CD4-positive, alpha-beta T cell treated with Interleukin-12 subunit alpha and Interleukin-12 subunit beta, for 1 hour (primary cell): ENCODE data around the gene FAM83F.
"Not testable (repeated sequence)": the region's sequence is repeated elsewhere in the genome, so short reads cannot be mapped to it uniquely, and the experiment has no call there.

ENCODE experiments used
- DNase-seq: peaks from one replicate; pipeline ENCODE4 v3.0.0-alpha.2; 2020

Gene FAM83F

DNA sequence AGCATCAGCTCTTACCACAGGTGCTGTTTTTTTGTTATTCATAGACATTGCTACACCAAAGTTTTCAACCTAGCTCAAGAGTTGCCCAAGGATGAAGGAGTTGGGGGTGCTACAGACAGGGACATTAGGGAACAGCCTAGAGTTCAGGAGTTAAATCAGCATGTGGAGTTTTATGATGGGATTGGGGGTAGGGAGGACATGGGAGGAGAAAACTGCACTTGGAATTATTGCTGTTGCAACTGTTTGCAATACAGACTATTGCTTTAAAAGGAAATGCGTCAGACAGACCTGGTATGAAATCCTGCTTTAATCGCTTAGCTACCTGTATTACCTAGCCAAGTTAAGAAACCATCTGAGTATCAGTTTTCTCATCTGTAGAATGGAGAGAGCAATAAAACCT lies 28.3 kb upstream of the FAM83F start:
- DNase-seq = no peak

DNA sequence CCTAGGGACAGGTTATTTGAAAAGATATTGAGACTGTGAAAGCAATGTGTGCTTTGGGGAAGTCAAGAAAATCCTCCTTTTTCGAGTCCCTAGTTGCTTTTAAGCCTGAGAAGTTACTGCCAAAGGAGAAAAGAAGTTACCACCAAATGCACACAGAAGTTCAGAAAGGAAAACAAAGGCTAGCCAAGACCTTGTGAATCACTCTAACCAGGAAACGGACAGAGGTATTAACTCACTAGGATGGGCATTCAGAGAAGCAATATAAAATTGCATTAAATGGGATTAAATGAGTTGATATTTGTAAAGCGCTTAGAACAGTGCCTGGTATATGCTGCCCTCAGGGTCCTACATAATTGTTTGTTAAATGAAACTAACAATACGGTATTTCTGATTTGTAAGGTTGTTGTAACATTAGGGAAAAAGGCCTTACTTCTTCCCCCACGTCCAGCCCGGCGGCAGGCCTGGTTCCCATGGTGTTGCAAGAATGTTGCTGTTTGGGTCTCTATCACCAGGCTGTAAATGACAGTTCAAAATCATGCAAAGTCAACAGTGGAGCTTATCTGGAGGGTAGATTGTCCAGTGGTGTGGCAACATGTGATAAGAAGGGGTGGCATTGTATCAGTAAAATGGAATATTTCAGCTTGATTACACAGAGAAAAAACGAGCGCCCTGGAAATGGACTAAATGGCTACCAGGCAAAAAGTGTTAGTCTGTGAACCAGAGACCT lies 27.5 kb upstream of the FAM83F start:
- no peak for DNase-seq

DNA sequence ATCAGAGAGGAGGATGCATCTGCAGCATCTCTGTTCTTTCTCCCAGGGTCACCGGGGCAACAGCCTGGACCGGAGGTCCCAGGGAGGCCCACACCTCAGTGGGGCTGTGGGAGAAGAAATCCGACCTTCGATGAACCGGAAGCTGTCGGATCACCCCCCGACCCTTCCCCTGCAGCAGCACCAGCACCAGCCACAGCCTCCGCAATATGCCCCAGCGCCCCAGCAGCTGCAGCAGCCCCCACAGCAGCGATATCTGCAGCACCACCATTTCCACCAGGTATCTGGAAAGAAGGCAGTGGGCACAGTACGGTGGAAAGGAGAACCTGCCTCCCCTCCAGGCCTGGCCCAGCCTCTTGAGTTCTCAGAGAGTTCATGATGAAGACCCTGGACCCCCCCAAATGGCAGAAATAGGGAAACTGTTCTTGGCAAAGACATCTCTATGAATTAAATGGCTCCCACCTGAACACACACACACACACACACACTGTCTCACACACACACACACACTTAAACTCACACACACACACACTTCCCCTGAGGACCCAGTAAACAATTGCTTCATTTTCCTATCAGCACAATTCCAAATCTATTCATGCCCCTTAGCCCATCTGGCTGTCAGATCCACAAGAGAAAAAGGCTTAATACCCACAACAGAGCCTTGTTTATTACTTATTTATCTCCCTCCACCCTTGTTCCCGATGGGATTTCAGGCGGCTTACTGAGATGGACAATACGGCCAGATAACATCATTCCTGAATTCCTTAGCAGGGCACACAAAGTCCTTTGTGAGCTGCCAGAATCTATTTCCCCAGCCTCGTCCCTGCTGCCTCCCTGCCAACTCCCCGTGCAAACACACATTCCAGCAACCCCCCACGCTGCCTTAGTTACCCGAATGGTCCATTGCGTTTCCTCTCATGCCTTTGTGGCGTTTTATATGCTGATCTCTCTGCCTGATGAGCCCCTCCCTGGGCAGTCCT lies 26.5 kb upstream of the FAM83F start:
- DNase-seq = no peak

DNA sequence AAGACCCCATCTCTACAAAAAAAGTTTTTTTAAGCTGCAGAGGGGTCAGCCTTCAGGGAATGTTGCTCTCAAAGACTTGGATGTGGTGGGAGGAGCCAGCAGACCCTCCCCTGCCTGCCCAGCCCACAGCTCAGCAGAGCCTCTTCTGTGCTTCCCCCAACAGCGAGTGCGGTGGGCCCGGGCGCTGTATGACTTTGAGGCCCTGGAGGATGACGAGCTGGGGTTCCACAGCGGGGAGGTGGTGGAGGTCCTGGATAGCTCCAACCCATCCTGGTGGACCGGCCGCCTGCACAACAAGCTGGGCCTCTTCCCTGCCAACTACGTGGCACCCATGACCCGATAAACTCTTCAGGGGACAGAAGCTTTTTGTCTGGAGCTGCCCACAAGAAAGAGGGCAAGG lies 24.0 kb upstream of the FAM83F start:
- no peak for DNase-seq

DNA sequence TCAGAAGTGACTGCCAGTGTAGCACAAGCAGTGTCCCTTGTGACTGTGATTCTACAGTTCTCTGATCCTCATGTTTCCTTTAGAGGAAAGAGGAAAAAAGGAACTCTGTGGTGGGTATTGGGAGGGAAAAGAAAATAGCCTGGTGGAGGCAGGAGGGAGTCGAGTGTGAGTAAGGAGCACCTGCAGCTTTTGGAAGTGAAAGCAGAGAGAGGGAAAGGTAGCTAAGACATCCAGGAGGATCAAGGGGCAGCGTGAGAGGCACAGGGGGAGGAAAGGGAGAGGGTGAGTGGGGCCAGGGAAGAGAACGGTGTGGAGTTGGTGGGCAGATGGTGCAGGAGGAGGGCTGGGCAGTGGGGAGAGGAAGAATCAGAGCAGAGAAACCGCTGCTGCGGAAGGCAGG lies 22.1 kb upstream of the FAM83F start:
- no peak for DNase-seq

DNA sequence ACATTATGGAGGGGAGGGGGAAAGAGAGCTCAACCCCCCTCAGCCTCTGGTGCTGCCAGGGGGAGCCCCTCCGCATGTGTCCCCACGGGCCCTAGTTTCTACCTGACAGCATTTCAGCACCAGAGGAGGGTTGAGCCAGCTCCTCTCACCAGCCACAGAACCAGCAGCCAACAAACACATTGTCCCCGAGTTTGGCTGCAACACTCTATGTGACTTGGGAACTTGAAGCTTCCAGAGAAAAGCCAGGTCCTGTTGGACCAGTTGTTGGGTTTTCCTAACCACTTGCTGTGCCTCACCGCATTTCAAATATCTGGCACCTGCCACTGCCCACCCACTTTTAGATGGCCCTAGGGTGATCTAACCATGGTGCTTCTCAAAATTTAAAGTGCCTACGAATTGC lies 21.1 kb upstream of the FAM83F start:
- no peak for DNase-seq

DNA sequence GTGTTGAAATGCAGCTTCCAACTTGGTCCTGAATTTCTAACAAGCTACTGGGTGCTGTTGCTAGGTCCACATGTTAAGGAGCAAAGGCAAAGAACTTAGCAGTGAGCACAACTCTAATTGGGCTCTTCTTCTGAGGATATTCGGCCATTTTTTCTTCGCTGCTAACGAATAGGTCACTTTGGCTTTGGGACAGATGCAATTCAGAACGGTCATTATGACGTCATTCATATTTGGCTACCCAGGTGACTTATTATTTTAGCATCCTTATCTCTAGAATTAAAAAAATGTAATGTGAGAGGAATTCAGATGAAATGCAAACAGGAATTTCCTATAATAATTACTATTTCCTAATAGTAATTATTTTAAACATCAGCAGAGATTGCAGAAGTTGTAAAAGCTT lies 20.7 kb upstream of the FAM83F start:
- DNase-seq = no peak

DNA sequence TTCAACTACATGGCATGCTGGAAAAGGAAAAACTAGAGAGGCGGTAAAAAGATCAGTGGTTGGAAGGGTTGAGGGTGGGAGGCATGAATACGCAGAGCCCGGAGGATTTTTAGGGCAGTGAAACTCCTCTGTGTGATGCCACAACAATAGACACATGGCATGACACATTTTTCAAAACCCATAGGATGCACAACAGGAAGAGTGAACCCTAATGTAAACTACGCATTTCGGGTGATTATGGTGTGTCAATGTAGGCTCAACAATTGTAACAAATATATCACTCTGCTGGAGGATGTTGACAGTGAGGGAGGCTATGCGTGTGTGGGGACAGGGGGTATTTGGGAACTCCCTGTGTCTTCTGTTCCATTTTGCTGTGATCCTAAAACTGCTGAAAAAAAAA lies 15.7 kb upstream of the FAM83F start:
- DNase-seq = no peak

DNA sequence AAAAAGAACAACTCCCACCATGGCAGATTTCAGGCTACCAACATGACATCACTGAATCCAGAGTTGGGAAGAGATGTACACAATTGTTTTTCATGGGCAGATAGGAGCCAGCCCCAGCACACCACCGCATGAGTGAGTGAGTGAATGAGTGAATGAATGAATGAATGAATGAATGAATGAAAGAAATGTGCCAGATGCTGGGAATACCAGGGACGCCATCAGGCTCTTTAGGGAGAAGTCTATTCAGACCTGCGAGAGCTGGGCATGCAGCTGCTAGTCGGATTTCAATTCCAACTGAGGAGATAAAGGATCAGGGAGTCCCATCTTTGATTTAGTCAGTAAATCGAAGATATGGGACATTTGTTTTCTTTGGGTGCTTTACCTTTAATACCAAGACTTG lies 15.3 kb upstream of the FAM83F start:
- no peak for DNase-seq

DNA sequence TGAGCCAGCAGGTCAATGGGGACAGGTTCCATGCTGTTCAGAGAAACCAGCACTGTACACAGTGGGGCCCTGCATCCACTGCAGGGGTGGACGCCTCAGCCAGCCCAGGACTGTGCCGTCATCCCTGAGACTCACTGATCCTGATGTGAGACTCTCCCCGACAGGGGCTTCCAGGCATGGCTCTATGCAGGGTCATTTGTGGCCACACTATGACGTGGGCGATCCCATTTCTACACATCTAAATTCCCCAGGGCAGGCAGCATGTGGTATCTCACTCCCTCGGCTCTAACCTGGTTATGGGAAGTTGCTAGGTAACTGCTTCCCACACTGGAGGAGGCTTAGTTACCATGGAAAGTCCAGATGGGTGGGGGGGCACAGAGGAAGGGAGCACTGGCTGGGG lies 14.2 kb upstream of the FAM83F start:
- no peak for DNase-seq

DNA sequence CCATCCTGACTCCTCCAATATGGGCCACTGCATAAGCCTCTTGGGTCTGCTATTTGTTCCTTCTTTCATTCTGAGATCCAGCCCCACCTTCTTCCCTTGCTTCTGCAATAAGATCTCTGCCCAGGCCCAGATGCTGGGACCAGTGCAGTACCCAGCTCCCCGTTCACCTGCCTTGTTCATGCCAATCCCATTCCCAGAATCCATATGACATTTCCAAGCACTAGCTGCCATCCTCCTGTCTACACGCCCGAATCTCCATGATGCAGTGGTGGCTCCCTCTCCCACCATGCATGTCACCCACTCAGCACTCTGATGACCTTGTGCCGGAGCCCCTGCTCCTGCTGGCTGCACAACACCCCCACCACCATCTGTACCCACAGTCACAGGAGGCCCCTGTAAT lies 11.4 kb upstream of the FAM83F start:
- DNase-seq = no peak

DNA sequence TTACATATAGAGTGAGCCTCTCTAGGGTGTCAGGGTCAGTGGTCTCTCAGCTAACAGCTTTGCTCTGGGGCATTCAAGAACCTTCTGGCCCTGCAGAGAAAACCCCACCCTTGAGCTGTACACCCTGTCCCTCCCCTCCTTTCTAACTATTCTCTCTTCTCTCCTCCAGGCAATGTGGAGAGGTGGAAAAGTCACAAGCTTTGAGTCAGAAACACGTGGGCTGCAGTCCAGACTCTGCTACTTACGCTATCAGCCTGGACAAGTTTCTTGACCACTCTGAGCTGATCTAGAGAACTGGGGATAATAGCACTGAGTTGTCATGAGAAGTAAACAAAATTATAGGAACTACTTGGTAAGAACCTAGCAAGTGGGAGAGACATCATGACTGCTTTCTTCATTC lies 10.7 kb upstream of the FAM83F start:
- no peak for DNase-seq

DNA sequence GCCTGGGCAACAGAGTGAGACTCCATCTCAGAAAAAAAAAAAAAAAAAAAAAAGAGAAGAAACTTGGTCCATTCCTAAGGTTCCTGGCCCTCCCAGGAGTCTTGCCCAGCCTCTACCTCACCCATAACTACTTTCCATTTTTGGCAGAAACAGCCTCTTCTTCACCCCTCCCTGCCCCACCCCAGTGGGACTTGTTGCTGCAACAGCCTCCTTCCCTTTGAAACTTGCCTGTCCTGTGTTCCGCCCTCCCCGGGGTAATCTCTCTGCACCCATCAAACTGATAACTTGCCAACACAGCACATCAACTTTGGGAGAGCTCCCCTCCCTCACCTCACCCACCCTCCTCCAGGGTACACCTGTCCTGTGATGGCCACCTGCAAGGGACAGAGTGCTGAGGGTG lies 10.0 kb upstream of the FAM83F start:
- no peak for DNase-seq

DNA sequence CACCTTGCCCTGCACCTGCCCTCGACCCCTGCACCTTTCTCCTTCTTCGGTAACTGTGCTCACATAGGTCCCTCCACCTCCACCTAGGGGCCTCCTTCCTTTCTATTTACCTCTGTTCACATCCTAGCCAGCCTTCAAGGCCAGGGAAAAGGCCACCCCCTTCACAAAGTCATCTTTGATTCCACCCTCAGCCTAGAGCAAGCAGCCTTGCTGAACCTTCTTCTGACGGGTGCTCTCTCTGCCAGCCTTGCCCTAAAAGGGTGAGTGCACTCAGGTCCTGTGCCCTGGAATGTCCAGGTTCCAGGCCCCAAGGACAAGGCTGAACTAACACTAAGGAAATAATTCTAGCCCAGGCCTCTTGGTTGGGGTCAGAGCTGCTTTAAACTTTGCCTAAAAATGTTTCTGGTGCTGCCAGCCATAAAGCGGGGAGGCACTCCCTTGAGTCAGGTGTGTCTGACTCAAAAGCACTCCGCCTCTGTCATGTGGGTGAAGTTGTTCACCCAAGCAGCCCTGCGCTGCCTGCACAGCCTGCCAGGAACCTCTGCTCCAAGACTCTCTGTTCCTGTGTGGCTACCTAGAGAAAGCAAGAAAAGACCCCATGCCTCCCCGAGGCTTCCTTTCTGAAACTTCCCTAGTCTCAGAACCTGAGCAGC lies 9.2 kb upstream of the FAM83F start:
- no peak for DNase-seq

DNA sequence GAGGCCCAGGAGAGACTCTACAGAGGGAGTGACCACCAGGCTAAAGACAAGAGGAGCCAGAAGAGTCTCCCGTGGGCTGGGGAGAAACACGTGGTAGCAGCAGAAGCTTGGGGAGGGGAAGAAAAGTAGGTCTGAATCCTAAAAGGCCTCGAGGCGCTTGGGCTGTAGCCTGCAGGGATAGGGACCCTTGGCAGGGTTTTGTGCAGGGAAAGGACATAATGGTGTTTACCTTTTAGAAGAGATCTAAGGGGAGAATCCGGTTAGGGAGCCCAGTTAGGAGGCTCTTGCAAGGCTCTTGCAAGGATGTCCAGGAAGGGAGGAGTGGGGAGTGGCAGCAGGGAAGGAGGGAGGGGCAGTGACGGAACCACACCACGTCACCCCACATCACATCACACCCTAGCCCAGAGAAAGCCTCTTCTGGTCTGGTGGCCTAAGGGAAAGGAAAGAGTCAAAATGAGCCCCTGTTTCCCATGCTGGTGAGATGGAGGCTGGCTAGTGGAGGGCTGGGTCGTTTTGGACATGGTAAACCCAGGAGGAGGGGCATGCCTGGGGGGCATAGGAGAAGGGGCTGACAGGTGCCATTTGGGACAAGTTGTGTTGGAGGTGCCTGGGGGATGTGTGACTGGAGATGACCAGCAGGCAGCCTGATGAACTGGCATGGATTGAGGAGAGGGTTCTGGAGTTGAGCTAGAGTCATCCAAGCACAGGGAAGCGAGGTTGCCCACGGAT lies 6.2 kb upstream of the FAM83F start:
- no peak for DNase-seq

DNA sequence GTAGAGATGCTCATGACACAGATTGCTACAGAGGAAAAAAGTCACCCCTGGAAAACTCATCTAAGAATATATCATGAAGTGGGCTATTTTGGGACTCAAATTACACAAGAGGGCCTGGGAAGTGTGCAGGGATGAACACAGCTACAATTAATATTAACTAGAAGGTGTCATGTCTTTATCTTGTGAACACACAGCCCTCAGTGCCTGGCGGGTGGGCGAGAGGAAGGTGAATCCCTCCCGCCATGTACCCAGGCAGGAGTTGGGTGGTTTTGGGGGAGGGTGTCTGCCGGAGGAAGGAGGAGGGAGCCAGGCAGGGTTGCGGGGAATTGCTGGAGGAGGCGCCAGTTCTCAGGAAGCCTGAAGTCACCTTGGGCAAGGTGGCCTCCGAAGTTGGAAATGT lies 5.1 kb upstream of the FAM83F start:
- no peak for DNase-seq

DNA sequence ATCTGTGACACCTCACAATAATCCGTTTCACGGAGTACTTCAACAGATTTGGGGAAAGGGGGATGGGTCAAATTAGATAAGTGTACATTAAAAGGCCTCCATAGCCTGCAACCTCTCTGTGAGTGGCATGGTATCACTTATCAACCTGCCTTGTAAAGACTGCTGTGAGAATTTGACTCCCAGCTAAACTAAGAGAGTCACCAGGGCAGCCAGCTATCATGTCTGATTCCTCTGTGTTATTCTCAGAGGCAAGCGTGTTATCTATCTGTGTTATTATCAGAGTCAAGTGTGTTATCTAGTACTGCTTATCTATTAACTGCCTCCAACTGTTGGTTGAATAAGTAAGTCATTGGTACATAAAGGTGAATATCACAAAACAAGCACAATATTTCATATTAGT lies 4.1 kb upstream of the FAM83F start:
- DNase-seq = no peak

DNA sequence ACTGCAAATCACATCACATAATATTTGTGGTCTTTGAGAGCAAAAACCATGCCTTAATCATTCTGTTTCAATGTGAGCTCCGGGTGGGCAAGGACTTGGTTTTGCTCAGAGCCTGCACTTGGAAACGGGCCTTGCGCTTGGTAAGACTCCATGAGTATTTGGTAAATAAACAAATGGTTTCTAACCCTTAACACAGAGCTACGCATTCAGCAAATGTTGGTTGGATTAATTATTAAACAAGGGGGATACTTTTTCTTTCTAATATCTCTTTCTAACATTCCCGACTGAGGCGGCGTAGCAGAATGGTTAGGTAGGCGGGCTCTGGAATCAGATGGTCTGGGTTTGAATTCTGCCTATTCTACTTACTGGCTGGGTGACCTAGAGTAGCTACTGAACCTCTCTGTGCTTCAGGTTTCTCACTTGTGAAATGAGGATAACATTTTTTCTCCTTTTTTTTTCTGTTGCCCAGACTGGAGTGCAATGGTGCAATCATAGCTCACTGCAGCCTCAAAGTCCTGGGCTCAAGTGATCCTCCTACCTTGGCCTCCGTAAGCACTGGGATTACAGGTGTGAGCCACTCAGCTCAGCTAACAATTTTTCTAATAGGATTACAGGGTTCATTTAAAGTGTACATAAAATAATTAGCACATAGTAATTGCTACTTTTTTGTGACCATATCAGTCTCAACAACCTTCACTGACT lies 3.4 kb upstream of the FAM83F start:
- DNase-seq = no peak

DNA sequence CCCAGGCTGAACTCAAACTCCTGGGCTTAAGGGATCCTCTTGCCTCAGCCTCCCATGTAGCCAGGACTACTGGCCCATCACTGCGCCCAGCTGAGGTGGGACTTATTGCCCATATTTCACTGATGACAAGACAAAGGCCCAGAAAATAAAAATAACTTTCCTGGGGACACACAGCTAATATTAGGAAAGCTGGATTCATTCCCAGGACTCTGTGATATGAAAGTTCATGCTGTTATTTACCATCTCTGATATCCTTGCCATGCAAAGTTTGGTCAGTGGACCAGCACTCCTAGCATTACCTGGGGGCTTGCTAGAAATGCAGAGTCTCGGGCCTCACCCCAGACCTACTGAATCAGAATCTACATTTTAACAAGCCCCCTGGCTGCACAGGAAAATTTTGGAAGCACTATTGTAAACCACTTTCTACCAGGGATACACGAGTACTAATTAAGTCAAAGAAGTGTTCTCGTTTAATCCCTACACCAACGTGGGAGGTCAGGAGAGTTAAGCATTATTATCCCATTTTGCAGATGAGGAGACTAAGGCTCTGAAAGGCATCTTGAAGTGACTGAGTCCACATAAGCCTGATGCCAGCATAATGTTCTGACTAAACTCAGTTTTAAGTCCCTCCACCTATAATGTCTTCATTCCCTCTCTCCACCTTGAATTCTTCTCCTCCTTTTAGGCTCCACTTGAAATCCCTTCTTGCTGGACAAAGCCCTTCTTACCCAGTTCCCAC lies 2.5 kb upstream of the FAM83F start:
- DNase-seq = no peak

DNA sequence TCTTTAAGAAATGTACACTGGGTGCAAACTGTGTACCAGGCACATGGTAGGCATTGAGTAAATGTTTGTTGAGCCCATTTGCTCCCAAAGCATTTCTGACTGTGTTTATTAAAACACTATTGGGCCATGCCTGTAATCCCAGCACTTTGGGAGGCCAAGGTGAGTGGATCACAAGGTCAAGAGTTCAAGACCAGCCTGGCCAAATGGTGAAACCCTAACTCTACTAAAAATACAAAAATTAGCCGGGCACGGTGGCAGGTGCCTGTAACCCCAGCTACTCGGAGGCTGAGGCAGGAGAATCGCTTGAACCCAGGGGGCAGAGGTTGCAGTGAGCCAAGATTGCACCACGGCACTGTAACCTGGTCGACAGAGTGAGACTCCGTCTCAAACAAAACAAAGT lies 1.9 kb upstream of the FAM83F start:
- DNase-seq = not testable (repeated sequence)

DNA sequence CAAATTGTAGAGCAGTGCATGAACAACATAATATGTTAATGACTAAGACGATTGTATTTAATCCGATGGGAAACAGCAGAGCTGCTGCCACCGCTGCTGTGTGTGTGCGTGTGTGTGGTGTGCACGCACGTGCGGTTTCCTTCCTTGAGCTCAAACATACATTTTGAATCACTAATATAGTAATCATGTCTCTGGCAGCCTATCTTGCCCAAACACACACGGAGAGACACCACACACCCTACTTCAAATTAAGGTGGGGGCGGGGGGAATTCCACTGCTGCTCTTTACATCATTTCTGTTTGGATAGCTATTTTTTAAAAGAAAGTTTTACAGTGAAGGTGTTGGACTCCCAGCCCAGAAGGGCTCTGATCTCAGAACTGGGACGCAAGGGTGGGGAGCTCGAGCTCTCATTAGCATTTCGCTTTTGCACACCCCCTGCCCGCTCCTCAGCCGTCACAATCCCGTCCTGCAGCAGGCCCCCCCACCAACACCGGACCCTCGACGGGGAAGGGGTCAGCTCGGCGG lies 651 bp upstream of the FAM83F start:
- peak; percentile 29 for DNase-seq
